OCI-LY1 (cell line): ENCODE data around the gene TECTA.

Experiments
- EZH2 ChIP-seq: fragments of 200-600 bp; sonication (generic), shearing (Covaris generic); IDR thresholded peaks from 2 replicates; pipeline ENCODE4 v1.8.0; 2017; ENCODE audit warnings: borderline replicate concordance, mixed run types, mild to moderate bottlenecking, antibody characterized with exemption, low read length, moderate library complexity, mixed read lengths
- TF ChIP-seq, protein P1 (sequence below): fragments of 200-600 bp; sonication (generic), shearing (Covaris generic); IDR thresholded peaks from 2 replicates; pipeline ENCODE4 v1.5.1; 2017; ENCODE audit warnings: mild to moderate bottlenecking, antibody characterized with exemption, low read length, moderate library complexity, mixed read lengths

DNA sequence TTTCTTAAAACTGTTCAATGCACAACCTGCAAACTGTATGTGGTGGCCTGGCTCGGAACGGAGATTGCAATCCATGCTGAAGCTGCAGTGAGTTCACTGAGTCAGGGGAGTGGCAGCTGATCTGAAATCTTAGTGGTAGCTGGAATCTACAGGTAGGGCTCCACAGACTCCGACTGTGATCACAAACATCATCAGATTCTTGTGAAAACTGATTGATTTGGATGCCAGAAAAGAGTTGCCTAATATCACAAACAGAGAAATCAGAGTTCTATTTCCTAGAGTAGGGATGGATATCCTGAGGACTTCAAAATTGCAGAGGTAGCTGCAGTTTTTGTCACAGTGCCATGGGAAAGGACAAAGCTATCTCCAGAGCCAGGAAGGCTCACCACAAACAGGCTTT, 134.0 kb downstream of the TECTA start:
- TF ChIP-seq, protein P1, sequence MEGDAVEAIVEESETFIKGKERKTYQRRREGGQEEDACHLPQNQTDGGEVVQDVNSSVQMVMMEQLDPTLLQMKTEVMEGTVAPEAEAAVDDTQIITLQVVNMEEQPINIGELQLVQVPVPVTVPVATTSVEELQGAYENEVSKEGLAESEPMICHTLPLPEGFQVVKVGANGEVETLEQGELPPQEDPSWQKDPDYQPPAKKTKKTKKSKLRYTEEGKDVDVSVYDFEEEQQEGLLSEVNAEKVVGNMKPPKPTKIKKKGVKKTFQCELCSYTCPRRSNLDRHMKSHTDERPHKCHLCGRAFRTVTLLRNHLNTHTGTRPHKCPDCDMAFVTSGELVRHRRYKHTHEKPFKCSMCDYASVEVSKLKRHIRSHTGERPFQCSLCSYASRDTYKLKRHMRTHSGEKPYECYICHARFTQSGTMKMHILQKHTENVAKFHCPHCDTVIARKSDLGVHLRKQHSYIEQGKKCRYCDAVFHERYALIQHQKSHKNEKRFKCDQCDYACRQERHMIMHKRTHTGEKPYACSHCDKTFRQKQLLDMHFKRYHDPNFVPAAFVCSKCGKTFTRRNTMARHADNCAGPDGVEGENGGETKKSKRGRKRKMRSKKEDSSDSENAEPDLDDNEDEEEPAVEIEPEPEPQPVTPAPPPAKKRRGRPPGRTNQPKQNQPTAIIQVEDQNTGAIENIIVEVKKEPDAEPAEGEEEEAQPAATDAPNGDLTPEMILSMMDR = no peak
- TF ChIP-seq EZH2 = no peak
